Measurements from ENCODE around the gene NLRC5.

The NLRC5 gene

DNA sequence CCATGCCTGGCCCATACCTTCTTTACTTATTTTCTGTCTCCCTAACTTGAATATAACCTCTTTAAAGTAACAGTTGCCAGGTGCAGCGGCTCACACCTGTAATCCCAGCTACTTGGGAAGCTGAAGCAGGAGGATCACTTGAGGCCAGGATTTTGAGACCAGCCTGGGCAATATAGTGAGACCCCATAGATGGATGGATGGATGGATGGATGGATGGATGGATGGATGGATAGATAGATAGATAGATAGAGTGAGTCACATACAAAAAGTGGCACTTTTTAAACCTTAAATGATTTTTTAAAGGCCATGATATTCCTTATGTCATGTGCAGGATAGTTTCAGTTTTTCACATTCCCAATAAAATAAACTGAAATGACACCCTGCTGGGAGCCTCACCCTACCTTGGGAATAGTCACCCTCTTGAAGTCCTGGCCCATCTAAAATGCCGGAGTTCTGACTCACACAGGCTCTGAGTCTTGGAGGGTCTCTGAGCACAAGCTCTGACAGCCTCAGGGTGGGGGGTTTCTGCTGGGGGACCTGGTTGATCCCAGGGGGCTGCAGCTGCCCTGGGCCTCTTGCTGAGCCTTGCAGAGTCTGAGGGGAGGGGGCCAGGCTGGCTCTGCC, 129.2 kb downstream of the NLRC5 start:
- DNase-seq (ENCODE audit: extremely low read depth, low read depth), result no peak
- TF ChIP-seq, protein P1, sequence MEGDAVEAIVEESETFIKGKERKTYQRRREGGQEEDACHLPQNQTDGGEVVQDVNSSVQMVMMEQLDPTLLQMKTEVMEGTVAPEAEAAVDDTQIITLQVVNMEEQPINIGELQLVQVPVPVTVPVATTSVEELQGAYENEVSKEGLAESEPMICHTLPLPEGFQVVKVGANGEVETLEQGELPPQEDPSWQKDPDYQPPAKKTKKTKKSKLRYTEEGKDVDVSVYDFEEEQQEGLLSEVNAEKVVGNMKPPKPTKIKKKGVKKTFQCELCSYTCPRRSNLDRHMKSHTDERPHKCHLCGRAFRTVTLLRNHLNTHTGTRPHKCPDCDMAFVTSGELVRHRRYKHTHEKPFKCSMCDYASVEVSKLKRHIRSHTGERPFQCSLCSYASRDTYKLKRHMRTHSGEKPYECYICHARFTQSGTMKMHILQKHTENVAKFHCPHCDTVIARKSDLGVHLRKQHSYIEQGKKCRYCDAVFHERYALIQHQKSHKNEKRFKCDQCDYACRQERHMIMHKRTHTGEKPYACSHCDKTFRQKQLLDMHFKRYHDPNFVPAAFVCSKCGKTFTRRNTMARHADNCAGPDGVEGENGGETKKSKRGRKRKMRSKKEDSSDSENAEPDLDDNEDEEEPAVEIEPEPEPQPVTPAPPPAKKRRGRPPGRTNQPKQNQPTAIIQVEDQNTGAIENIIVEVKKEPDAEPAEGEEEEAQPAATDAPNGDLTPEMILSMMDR (IDR thresholded peaks at IDR 0.05; ENCODE audit: low read depth, low read length), result no peak

DNA sequence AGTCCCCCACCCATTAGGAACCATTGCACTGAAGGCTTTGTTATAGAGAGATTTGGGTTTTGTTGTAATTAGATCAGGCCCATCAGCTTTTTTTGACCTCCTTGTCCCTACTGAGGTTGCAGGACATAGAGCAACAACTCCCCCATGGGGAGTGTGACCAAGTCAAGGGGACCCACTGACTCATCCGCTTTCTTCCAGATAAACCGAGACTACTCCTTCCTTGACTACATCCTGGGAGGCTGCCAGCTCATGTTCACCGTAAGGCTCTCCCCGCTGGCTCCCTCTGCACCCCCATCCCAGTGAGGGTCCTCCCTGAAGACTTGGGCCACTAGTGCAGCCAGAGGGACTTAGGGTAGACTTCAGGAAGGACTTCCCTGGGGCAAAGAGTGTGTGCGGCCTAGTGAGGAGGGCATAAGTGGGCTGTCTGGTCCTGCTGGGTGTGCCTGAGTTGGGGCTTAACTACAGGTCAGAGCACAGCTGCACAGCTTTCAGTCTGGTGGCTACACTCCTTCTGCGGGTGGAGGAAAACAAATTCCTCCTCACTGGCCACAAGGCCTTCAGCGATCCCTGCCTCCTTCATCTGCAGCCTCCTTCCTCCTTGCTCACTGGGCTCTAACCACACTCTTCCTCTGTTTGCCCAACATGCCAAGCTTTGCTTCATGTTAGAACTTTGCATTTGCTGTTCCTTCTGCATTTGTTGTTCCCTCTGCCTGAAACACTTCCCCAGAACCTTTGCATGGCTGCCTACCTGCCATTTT, 134.0 kb downstream of the NLRC5 start:
- no peak for DNase-seq (ENCODE audit: extremely low read depth, low read depth)
- TF ChIP-seq, protein P1 (IDR thresholded peaks at IDR 0.05; ENCODE audit: low read depth, low read length), result no peak

- DNase-seq (ENCODE audit: extremely low read depth, low read depth), result no peak
- TF ChIP-seq, protein P1 (IDR thresholded peaks at IDR 0.05; ENCODE audit: low read depth, low read length), result no peak
These were observed 134.8 kb downstream of the NLRC5 start for GRCh38 chr16:57123974-57124674.

DNA sequence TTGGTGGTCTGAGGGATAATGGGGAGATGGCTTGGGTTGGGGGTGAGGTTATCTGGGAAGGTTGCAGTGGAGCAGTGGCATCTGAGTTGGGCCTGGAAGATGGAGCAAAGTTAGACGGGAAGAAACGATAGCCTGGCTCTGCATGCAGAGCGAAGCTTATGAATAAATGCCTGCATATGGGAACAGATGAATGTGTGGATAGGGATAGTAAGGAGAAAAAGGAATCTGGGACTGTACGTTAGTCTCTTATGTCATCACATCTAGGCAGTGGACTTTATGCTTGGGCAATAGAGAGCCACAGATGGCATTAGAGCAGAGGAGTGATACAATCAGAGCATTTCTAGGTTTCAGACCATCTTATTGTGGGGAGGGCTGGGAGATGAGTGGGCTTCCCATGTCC, 136.0 kb downstream of the NLRC5 start:
- DNase-seq (ENCODE audit: extremely low read depth, low read depth), result no peak
- TF ChIP-seq, protein P1 (IDR thresholded peaks at IDR 0.05; ENCODE audit: low read depth, low read length), result no peak

DNA sequence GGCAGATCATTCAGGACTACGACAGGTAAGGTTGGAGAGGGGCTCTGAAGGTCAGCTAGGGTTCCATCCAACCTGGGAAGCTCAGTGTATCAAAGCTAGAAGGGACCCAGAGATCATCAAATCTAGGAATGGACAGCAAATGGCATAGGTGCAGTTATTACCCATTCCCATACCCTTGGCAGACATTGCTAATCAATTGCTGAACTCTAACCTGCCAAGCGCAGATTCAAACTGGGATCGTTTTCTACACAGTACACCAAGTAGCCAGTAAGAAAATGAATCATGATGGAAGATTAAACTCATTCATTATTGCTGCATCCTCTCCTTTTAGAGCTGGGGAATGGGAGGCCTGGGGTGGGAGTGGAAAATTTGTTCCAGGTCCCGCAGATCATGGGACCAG, 136.6 kb downstream of the NLRC5 start:
- no peak for DNase-seq (ENCODE audit: extremely low read depth, low read depth)
- TF ChIP-seq, protein P1 (IDR thresholded peaks at IDR 0.05; ENCODE audit: low read depth, low read length), result no peak

GRCh38 chr16:57126411-57126810, 137.1 kb downstream of the NLRC5 start:
- no peak for DNase-seq (ENCODE audit: extremely low read depth, low read depth)
- TF ChIP-seq, protein P1 (IDR thresholded peaks at IDR 0.05; ENCODE audit: low read depth, low read length), result no peak
